SU-DHL-6 (cell line): ENCODE results near the gene TNFRSF21.

Experiments used
- EZH2phosphoT487 ChIP-seq: fragments of 200-600 bp; sonication (generic), shearing (Covaris generic); conservative IDR thresholded peaks from 2 replicates; pipeline ENCODE4 v1.6.1; 2018; ENCODE audit warnings: mild to moderate bottlenecking, antibody characterized with exemption, low read length, moderate library complexity, mixed read lengths
- TF ChIP-seq, protein P1 (sequence below): fragments of 200-600 bp; sonication (generic); IDR thresholded peaks from one replicate; pipeline ENCODE4 v1.5.1; 2017; ENCODE audit warnings: antibody characterized with exemption, mild to moderate bottlenecking, low read length, moderate library complexity; ENCODE audit not compliant: insufficient read depth, poor library complexity, severe bottlenecking

- TF ChIP-seq, protein P1, sequence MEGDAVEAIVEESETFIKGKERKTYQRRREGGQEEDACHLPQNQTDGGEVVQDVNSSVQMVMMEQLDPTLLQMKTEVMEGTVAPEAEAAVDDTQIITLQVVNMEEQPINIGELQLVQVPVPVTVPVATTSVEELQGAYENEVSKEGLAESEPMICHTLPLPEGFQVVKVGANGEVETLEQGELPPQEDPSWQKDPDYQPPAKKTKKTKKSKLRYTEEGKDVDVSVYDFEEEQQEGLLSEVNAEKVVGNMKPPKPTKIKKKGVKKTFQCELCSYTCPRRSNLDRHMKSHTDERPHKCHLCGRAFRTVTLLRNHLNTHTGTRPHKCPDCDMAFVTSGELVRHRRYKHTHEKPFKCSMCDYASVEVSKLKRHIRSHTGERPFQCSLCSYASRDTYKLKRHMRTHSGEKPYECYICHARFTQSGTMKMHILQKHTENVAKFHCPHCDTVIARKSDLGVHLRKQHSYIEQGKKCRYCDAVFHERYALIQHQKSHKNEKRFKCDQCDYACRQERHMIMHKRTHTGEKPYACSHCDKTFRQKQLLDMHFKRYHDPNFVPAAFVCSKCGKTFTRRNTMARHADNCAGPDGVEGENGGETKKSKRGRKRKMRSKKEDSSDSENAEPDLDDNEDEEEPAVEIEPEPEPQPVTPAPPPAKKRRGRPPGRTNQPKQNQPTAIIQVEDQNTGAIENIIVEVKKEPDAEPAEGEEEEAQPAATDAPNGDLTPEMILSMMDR = no peak
- TF ChIP-seq EZH2phosphoT487 = no peak
Observed at GRCh38 chr6:47241742-47242482, 67.8 kb downstream of the TNFRSF21 start.
